HG03025 (cell line): ENCODE measurements around the gene TBC1D2.
"Not testable (repeated sequence)": the region's sequence is repeated elsewhere in the genome, so short reads cannot be mapped to it uniquely, and the experiment has no call there.

ENCODE experiments used
- ATAC-seq: cut with Tn5 transposase; IDR thresholded peaks from one replicate; pipeline ENCODE4 v1.9.1; 2021; ENCODE audit warnings: mild to moderate bottlenecking, moderate library complexity; ENCODE audit not compliant: unreplicated experiment, low FRiP score

Gene TBC1D2

GRCh38 chr9:98175762-98176161, 79.7 kb downstream of the TBC1D2 start:
- no peak for ATAC-seq

- ATAC-seq, result no peak
Measured at GRCh38 chr9:98175028-98175569, 80.3 kb downstream of the TBC1D2 start.

- ATAC-seq, result not testable (repeated sequence)
Measured at GRCh38 chr9:98174502-98174918, 80.9 kb downstream of the TBC1D2 start.

- no peak for ATAC-seq
Measured at GRCh38 chr9:98173181-98173580, 82.3 kb downstream of the TBC1D2 start.

GRCh38 chr9:98172604-98173003, 82.8 kb downstream of the TBC1D2 start:
- no peak for ATAC-seq

GRCh38 chr9:98171176-98171925, 84.1 kb downstream of the TBC1D2 start:
- no peak for ATAC-seq

GRCh38 chr9:98168941-98169488, 86.4 kb downstream of the TBC1D2 start:
- ATAC-seq, result peak; percentile 93

- ATAC-seq, result no peak
Measured at GRCh38 chr9:98168153-98168780, 87.2 kb downstream of the TBC1D2 start.

- no peak for ATAC-seq
Measured at GRCh38 chr9:98164912-98165311, 90.5 kb downstream of the TBC1D2 start.

GRCh38 chr9:98162613-98163012, 92.8 kb downstream of the TBC1D2 start:
- no peak for ATAC-seq

- ATAC-seq, result no peak
Measured at GRCh38 chr9:98161851-98162250, 93.6 kb downstream of the TBC1D2 start.

- ATAC-seq, result no peak
Measured at GRCh38 chr9:98159790-98160189, 95.7 kb downstream of the TBC1D2 start.

- ATAC-seq, result no peak
Measured at GRCh38 chr9:98159301-98159700, 96.1 kb downstream of the TBC1D2 start.

GRCh38 chr9:98158071-98158831, 97.2 kb downstream of the TBC1D2 start:
- no peak for ATAC-seq

- ATAC-seq, result no peak
Measured at GRCh38 chr9:98157372-98157771, 98.1 kb downstream of the TBC1D2 start.

- ATAC-seq, result no peak
Measured at GRCh38 chr9:98154678-98155077, 100.8 kb downstream of the TBC1D2 start.

GRCh38 chr9:98152526-98152925, 102.9 kb downstream of the TBC1D2 start:
- no peak for ATAC-seq

GRCh38 chr9:98150721-98151120, 104.7 kb downstream of the TBC1D2 start:
- no peak for ATAC-seq

GRCh38 chr9:98150164-98150563, 105.3 kb downstream of the TBC1D2 start:
- ATAC-seq, result no peak

GRCh38 chr9:98149422-98149821, 106.0 kb downstream of the TBC1D2 start:
- no peak for ATAC-seq
